GM04503 (cell line): Measurements from ENCODE around the gene RPSA.
A peak's percentile ranks its signal among the peaks of the same experiment; 100 is the strongest.
"Not testable (repeated sequence)": the region's sequence is repeated elsewhere in the genome, so short reads cannot be mapped to it uniquely, and the experiment has no call there.

Experiments used
- DNase-seq: peaks from one replicate; pipeline ENCODE4 v3.0.0-alpha.2; 2012; ENCODE audit warnings: low read depth

Gene RPSA

GRCh38 chr3:39419742-39420315, 13.3 kb downstream of the RPSA start:
- no peak for DNase-seq

- no peak for DNase-seq
Observed at GRCh38 chr3:39420543-39420942, 14.0 kb downstream of the RPSA start.

- no peak for DNase-seq
Observed at GRCh38 chr3:39423436-39423970, 17.0 kb downstream of the RPSA start.

- no peak for DNase-seq
Observed at GRCh38 chr3:39426312-39426711, 19.8 kb downstream of the RPSA start.

- DNase-seq, result no peak
Observed at GRCh38 chr3:39427506-39427905, 21.0 kb downstream of the RPSA start.

GRCh38 chr3:39428745-39429201, 22.3 kb downstream of the RPSA start:
- DNase-seq, result no peak

- no peak for DNase-seq
Observed at GRCh38 chr3:39429466-39429865, 22.9 kb downstream of the RPSA start.

GRCh38 chr3:39432342-39432741, 25.8 kb downstream of the RPSA start:
- DNase-seq, result no peak

- no peak for DNase-seq
Observed at GRCh38 chr3:39433642-39434041, 27.1 kb downstream of the RPSA start.

- DNase-seq, result no peak
Observed at GRCh38 chr3:39434574-39434973, 28.1 kb downstream of the RPSA start.

- no peak for DNase-seq
Observed at GRCh38 chr3:39435006-39435748, 28.7 kb downstream of the RPSA start.

GRCh38 chr3:39438880-39439279, 32.4 kb downstream of the RPSA start:
- DNase-seq, result no peak

- no peak for DNase-seq
Observed at GRCh38 chr3:39440316-39440715, 33.8 kb downstream of the RPSA start.

- no peak for DNase-seq
Observed at GRCh38 chr3:39443530-39443929, 37.0 kb downstream of the RPSA start.

- no peak for DNase-seq
Observed at GRCh38 chr3:39445927-39446326, 39.4 kb downstream of the RPSA start.

GRCh38 chr3:39446444-39446843, 39.9 kb downstream of the RPSA start:
- DNase-seq, result no peak

GRCh38 chr3:39447637-39448483, 41.3 kb downstream of the RPSA start:
- DNase-seq, result peak; percentile 37

GRCh38 chr3:39448506-39449233, 42.1 kb downstream of the RPSA start:
- no peak for DNase-seq

GRCh38 chr3:39449796-39450195, 43.3 kb downstream of the RPSA start:
- DNase-seq, result no peak

GRCh38 chr3:39453134-39453533, 46.6 kb downstream of the RPSA start:
- DNase-seq, result no peak

- DNase-seq, result not testable (repeated sequence)
Observed at GRCh38 chr3:39453872-39454271, 47.4 kb downstream of the RPSA start.
